Activated T-cell treated with anti-CD3 and anti-CD28 coated beads, Interleukin-2, amount 50 U/mL, for 24 hours (primary cell): ENCODE results near the gene DCC.

Experiments
- DNase-seq: peaks from one replicate; pipeline ENCODE4 v3.0.0-alpha.2; 2020
- H3K27ac Mint-ChIP-seq: 2 replicates; pipeline ENCODE4 v1.8.0; 2020; ENCODE audit warnings: mild to moderate bottlenecking, mixed read lengths
- H3K27me3 Mint-ChIP-seq: 2 replicates; pipeline ENCODE4 v1.8.0; 2020; ENCODE audit warnings: mixed read lengths
- H3K36me3 Mint-ChIP-seq: 2 replicates; pipeline ENCODE4 v1.8.0; 2020; ENCODE audit warnings: low read depth, mixed read lengths
- H3K4me1 Mint-ChIP-seq: 2 replicates; pipeline ENCODE4 v1.8.0; 2020; ENCODE audit warnings: low read depth, mixed read lengths
- H3K4me3 Mint-ChIP-seq: 2 replicates; pipeline ENCODE4 v1.8.0; 2020; ENCODE audit warnings: mild to moderate bottlenecking, moderate library complexity, mixed read lengths
- H3K9me3 Mint-ChIP-seq: 2 replicates; pipeline ENCODE4 v1.8.0; 2020; ENCODE audit warnings: mixed read lengths

DCC gene

DNA sequence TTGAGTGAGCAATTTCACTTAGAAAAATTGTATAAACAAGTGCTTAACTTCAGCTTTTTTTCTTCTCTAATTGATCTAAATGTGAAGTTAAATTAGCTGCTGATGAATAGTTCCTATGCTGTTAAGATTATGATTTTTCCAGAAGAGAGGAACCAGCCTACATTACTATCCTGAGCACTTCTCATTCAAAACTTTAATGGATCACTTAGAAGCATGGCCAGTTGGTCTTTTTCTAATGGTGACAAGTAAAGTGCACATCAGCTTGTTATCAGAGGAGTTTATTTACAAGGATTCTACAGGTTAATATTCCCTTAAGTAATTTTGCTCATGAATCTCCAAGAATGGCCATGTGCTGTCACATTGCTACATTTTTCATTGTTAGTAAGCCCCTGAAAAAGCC lies 37.1 kb downstream of the DCC start:
- DNase-seq, result no peak
- no peak overlapping the region for H3K27ac Mint-ChIP-seq
- no peaks in the 10 kb centered on the region for H3K4me1 Mint-ChIP-seq
- H3K36me3 Mint-ChIP-seq, result no peaks in the 10 kb centered on the region
- H3K9me3 Mint-ChIP-seq, result peaks cover 5% of the 10 kb centered on the region
- H3K4me3 Mint-ChIP-seq, result no peak overlapping the region
- H3K27me3 Mint-ChIP-seq, result no peaks in the 10 kb centered on the region

DNA sequence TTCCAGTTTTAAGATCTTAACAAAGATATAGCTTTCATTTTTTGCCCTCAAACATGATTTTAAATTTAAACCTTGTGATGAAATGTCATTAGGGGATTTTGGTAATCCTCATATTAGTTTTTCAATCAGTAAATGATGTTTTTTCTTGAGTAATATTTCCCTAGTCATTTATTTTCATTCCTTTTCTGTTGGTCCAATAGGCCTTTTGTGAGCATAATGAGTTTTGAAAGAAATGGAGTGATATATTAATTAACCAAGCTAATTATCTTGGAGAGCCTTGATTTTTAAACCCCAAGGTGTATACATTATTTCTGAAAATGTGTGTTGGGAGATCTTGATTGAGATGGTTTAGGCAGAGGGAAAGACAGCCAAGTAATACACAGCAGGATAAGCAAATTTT lies 46.3 kb downstream of the DCC start:
- DNase-seq, result no peak
- H3K4me1 Mint-ChIP-seq, result no peaks in the 10 kb centered on the region
- no peaks in the 10 kb centered on the region for H3K36me3 Mint-ChIP-seq
- H3K27ac Mint-ChIP-seq, result no peak overlapping the region
- H3K4me3 Mint-ChIP-seq, result no peak overlapping the region
- no peaks in the 10 kb centered on the region for H3K9me3 Mint-ChIP-seq
- no peaks in the 10 kb centered on the region for H3K27me3 Mint-ChIP-seq

DNA sequence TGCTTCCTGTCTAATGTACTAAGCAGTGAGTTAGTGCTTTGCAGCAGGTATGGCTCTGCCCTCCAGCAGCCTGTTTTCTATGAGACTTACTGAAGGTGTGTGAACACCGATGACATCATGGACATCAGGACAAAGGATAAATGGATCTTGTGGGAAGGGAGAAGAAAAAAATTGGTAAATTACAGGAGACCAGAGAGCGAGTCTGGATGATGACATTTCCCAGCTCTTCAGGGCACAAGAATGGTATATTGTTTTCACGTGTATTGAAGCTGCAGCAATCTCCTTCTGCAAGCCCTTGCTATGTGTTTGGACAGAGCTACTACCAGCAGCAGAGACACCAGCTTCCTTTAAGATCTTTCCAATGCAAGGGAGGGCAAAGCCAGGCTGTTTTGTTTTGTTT lies 47.2 kb downstream of the DCC start:
- Mint-ChIP-seq H3K27ac (no peak overlapping the region), H3K36me3 (no peaks in the 10 kb centered on the region), H3K9me3 (no peaks in the 10 kb centered on the region), H3K27me3 (no peaks in the 10 kb centered on the region), H3K4me1 (no peaks in the 10 kb centered on the region), H3K4me3 (no peak overlapping the region)
- no peak for DNase-seq

DNA sequence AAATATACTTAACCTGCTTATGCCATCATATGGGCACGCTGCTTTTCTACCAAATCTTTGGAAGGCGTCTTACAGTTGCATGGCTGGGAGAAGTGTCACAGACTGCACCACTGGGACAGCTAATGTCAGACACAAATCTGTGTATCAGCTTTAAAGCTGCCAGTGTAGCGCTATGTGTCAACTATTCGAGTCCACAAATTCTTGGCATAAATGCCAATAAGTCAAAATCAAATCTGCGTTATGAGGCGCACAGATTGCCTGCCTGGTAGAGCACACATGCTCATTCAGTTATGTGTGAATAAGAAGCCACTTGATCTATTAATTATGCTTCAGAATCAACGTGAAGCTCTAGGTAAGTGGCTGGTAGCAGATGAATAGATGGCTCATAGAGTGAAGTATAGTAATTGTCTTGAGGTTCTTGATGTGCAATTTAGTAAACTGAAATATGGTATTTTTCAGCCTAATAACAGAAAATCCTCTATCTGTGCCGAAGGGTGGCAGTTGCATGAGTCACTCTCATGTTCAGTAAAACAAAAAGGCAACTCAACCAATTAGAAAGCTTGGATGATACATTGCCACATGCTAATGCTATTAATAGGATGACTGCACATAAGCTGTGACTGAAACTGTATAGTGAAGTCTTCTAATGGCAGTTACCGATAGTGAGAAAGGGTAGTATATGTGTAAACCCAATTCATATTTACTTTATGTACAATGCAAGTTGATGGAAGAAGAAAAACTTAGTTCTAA lies 52.0 kb downstream of the DCC start:
- Mint-ChIP-seq H3K27me3 (no peaks in the 10 kb centered on the region), H3K4me1 (no peaks in the 10 kb centered on the region), H3K27ac (no peak overlapping the region), H3K4me3 (no peak overlapping the region), H3K36me3 (no peaks in the 10 kb centered on the region), H3K9me3 (no peaks in the 10 kb centered on the region)
- no peak for DNase-seq

DNA sequence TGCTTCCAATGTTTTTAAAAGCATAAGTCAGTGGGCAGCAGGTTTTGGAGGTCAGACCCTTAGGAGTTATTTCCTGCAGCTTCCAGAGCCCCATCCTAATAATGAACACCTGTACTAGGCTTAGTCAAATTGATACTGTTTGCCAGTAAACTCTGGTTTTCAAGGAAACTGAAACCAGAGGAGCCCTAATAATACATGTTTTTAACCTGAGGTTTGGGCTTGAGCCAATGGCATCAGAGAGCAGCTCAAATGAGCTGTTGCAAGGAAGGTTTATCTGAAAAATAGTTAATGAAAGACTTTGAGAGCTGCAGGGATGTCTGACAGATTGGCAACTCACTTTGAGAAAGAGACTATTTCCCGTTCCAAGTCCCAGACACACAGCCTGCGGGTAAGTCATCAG lies 54.6 kb downstream of the DCC start:
- Mint-ChIP-seq H3K4me1 (no peaks in the 10 kb centered on the region), H3K9me3 (no peaks in the 10 kb centered on the region), H3K27ac (no peak overlapping the region), H3K4me3 (no peak overlapping the region), H3K27me3 (no peaks in the 10 kb centered on the region), H3K36me3 (no peaks in the 10 kb centered on the region)
- no peak for DNase-seq

DNA sequence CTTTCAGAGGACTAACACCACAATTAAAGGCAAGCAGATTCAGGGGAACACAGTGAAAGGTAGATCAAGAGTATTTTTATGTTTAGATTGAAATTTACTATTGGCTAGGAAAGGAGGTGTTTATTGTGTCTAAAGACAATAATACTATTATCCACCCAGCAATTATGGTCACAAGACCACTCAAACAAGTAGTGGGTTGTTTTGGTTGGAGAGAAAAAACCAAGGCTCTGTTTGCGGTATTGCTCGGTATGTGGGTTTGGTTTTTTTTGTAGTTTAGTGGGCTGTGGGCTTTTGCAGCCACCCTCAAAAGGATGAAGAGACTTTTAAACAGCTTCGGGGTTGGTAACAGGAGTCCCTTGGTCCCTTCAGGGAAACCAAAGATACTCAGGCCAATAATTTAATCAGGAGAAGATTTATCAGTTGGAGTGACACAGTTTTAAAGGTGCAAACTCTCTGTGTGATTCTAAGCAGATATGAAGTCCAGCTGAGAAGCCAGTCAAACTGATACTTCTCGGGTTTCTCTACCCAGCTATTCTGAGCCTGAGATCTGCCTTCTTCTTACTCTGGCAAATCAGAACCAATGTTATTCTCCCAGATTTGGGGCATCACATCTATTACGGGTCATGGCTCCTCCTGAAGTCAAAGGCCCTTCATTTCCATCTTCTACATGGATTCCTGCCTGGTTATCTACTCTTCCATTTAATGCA lies 55.3 kb downstream of the DCC start:
- H3K9me3 Mint-ChIP-seq, result no peaks in the 10 kb centered on the region
- no peak overlapping the region for H3K27ac Mint-ChIP-seq
- H3K36me3 Mint-ChIP-seq, result no peaks in the 10 kb centered on the region
- no peaks in the 10 kb centered on the region for H3K27me3 Mint-ChIP-seq
- H3K4me1 Mint-ChIP-seq, result no peaks in the 10 kb centered on the region
- no peak for DNase-seq
- H3K4me3 Mint-ChIP-seq, result no peak overlapping the region

DNA sequence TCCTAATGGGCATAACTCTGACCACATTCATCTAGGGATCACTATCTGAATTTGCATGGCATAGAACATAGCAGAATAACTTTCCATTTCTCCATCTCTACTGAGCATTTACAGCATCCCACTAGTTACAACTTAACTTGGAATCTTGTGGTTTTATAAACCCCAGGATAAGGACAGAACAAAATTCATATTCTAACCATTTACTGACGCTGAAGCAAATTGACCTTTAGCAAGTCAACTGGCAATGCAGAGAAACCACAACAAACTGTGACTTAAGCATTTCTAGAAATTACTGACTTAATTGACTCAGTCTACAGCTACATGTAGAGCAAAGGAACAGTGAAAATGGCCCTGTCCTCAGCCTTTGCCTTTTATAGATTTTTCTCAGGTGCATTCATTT lies 61.2 kb downstream of the DCC start:
- Mint-ChIP-seq H3K4me1 (no peaks in the 10 kb centered on the region), H3K27me3 (no peaks in the 10 kb centered on the region), H3K36me3 (no peaks in the 10 kb centered on the region), H3K9me3 (no peaks in the 10 kb centered on the region), H3K27ac (no peak overlapping the region), H3K4me3 (no peak overlapping the region)
- no peak for DNase-seq

DNA sequence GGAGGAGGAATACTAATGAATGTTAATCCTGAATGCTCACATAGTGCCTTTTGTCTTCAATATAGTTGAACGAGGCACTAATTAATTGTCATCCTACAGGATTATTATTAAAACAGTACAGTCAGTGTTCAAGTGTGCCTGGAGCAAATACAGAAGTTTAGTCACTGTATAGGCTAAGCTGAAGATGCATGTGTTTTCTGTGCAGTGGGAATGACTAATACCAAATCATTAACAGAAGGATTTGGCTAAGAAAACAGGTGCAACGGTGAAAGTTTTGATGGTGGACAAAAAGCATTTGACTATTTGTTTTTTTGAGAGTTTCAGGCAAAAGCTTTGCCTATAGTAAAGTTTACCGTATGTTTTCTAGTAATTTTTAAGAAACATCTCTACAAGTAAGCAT lies 62.8 kb downstream of the DCC start:
- no peak for DNase-seq
- no peaks in the 10 kb centered on the region for H3K27me3 Mint-ChIP-seq
- no peaks in the 10 kb centered on the region for H3K9me3 Mint-ChIP-seq
- no peak overlapping the region for H3K27ac Mint-ChIP-seq
- H3K36me3 Mint-ChIP-seq, result no peaks in the 10 kb centered on the region
- H3K4me1 Mint-ChIP-seq, result no peaks in the 10 kb centered on the region
- H3K4me3 Mint-ChIP-seq, result no peak overlapping the region

DNA sequence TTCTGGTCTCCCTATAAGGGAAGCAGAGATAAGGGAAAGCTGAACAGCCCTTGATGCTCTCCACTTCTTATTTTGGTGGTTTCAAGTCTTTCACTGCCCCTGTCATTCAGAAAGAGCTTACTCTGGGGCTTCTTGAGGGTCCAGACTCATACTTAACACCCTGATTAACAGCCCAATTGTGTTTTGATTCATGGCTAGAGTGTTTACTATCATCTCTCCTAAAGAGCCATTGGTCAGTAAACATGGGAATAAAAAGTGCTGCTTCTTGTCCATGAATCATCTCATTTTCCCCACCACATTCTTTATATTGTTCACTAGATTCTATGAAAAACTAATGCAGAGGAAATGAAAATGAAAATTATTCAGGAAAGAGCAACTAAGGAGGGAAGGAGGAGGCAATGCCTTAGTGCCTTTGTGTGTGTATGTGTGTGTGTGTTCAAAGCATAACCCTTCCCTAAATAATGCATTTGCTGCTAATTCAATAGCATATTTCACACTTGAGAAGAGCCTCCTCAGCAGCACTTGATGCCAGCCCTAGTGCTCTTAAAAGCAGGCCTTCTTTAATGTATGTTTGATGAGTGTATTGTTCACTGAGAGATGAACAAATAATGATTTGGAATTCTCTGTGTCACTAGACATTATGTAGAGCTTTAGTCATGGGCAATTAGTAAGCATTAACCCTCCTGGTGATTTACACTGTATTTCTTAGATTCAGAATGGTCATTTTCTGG lies 63.5 kb downstream of the DCC start:
- Mint-ChIP-seq H3K27me3 (no peaks in the 10 kb centered on the region), H3K4me3 (no peak overlapping the region), H3K9me3 (no peaks in the 10 kb centered on the region), H3K36me3 (no peaks in the 10 kb centered on the region), H3K27ac (no peak overlapping the region), H3K4me1 (no peaks in the 10 kb centered on the region)
- no peak for DNase-seq

DNA sequence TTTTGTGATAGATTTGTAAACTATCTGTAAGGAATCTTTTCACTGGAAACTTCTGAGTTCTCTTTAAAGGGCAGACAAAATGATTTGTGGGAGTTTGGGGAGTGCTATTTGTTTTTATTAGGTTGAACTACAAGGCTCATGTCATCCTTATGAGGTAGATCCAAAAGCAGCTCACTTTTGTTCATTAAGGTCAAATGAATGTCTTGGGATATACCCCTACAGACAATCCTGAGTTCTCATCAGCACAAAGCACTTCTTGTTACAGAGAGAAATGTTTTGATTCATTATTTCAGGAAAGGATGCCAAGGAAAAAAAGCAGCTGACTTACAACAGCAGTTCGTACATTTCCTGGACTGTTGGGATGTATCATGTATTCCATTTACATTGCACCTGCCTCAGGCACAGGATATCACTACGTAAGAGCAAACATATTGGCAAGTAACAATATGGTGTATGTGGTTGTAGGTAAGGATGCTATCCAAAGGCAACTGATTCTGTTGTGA lies 68.9 kb downstream of the DCC start:
- DNase-seq, result no peak
- no peak overlapping the region for H3K27ac Mint-ChIP-seq
- H3K27me3 Mint-ChIP-seq, result no peaks in the 10 kb centered on the region
- no peaks in the 10 kb centered on the region for H3K36me3 Mint-ChIP-seq
- H3K4me3 Mint-ChIP-seq, result no peak overlapping the region
- H3K4me1 Mint-ChIP-seq, result no peaks in the 10 kb centered on the region
- H3K9me3 Mint-ChIP-seq, result no peaks in the 10 kb centered on the region

DNA sequence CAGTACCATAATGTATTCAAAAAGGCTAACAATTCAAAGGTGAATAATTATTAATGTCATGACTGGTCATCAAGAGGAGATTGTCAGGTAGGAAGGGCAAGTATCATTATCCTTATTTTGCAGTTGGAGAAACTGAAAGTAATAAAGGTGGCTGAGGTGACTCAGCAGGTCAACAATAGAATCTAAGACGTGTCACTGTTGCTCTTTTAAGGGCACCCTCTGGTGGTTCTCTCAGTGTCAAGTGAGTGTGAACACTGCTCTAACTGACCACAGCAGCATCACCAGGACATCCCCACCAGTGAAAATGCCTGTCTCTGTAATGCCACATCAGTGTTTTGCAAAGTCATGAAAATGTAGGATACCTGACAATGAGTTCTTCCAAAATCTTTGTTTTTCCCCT lies 69.7 kb downstream of the DCC start:
- H3K4me1 Mint-ChIP-seq, result no peaks in the 10 kb centered on the region
- H3K9me3 Mint-ChIP-seq, result peaks cover under 1% of the 10 kb centered on the region
- no peak overlapping the region for H3K4me3 Mint-ChIP-seq
- H3K36me3 Mint-ChIP-seq, result no peaks in the 10 kb centered on the region
- H3K27me3 Mint-ChIP-seq, result no peaks in the 10 kb centered on the region
- H3K27ac Mint-ChIP-seq, result no peak overlapping the region
- no peak for DNase-seq

DNA sequence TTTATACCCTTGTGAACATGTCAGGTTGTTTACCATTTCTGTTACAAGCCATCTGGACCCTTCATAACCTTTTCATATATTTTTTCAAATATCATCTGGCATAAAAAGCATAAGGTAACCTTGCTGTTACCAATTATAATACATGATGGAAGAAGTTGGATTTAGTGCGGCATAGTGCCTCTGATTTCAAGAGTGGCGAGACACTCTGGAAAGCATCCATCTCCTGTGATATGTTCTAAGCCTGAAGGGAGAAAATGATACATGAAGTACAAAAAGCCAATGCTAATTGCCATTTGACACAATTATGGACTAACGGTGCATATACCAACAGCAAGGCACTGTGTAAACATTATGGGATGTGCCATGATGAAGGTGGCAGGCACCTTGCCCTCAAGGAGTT lies 75.1 kb downstream of the DCC start:
- no peaks in the 10 kb centered on the region for H3K27me3 Mint-ChIP-seq
- H3K4me3 Mint-ChIP-seq, result no peak overlapping the region
- peaks cover 11% of the 10 kb centered on the region for H3K9me3 Mint-ChIP-seq
- no peak overlapping the region for H3K27ac Mint-ChIP-seq
- no peaks in the 10 kb centered on the region for H3K4me1 Mint-ChIP-seq
- no peak for DNase-seq
- no peaks in the 10 kb centered on the region for H3K36me3 Mint-ChIP-seq

DNA sequence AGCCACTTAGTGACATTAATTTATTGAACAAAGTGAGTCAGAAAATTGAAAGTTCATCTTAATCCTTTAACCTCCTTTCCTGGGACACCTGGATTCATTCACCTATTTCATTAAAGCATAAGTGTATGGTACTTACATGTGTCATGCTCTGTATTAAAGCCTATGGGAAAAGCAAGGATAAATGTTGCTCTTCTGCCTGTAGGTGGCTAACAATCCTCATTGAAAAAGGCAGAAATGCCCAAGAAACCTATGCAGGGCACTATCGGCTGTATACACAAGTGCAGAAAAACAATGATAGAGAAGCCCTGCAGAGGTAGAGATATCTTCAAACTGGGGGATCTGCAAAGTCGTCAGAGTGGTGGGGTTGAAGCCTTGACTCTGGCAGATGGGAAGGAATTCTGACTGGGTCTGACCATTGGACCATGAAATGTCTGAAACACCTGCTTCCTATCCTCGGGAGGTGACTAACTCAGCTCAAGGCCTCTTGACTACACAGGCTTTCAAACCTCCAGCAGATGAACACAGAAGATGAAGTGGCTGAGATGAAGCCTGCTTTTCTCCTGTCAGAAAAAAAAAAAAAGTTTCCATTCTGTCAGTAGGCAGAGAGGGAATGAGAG lies 83.1 kb downstream of the DCC start:
- Mint-ChIP-seq H3K27me3 (no peaks in the 10 kb centered on the region), H3K9me3 (peaks cover 11% of the 10 kb centered on the region), H3K4me3 (no peak overlapping the region), H3K4me1 (no peaks in the 10 kb centered on the region), H3K36me3 (no peaks in the 10 kb centered on the region), H3K27ac (no peak overlapping the region)
- no peak for DNase-seq

DNA sequence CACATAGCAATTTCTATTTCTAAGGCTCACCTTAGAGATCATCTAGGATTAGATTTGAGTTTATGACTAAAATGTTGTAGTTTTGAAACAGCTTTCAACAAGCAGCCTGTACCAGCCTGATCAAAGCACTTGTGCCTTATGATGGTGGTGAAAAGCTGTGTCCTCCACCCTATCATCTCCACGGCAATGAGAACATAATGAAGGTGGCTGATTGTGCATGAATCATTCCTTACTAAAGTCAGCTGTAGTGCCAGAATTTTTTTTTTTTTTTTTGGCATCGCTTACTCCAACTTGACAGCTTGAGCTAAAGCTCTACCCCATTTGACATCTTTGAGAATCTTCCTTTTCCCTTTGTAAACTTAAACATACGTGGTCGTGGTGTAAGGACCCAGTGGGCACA lies 86.0 kb downstream of the DCC start:
- Mint-ChIP-seq H3K9me3 (peaks cover 8% of the 10 kb centered on the region), H3K27me3 (no peaks in the 10 kb centered on the region), H3K27ac (no peak overlapping the region), H3K4me1 (no peaks in the 10 kb centered on the region), H3K36me3 (no peaks in the 10 kb centered on the region), H3K4me3 (no peak overlapping the region)
- no peak for DNase-seq

DNA sequence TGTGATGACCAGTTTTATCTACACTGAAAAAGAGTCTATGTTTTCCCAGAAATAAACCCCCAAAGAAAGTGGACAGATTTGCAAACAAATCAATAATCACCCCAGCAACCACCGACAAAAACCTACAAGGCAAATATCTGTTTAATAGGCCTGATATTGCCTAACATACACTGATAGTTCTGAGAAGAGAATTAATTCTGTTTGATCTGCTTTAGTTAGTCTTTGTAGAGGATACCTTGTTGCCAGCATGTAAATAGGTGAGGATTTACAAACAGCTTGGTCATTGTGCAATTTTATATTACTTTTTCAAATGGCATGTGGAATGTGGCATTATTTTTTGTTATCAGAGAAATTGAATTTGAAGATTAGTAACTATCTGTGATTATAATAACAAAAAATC lies 86.5 kb downstream of the DCC start:
- H3K9me3 Mint-ChIP-seq, result peaks cover 8% of the 10 kb centered on the region
- H3K4me1 Mint-ChIP-seq, result no peaks in the 10 kb centered on the region
- no peak overlapping the region for H3K27ac Mint-ChIP-seq
- no peaks in the 10 kb centered on the region for H3K27me3 Mint-ChIP-seq
- no peak for DNase-seq
- H3K36me3 Mint-ChIP-seq, result no peaks in the 10 kb centered on the region
- H3K4me3 Mint-ChIP-seq, result no peak overlapping the region
